ENCODE measurements around the gene SERPINB12.

DNA sequence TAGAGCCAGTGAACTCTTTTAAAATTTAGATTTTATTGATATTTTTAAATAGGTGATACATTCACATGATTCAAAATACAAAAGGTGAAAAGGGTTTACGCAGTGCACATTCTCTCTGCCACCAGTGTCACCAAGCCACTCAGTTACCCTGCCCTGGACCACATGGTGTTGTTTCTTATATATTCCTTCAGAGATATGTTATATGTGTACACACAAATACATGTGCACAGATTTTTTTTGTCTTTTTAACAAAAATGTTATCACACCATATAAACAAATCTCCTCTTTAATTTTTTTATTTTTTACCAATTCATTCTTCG, 75.7 kb downstream of the SERPINB12 start:
- no peak for TF ChIP-seq EZH2 (IDR thresholded peaks at IDR 0.05; ENCODE audit: insufficient read depth, low read length)
- TF ChIP-seq, protein P1, sequence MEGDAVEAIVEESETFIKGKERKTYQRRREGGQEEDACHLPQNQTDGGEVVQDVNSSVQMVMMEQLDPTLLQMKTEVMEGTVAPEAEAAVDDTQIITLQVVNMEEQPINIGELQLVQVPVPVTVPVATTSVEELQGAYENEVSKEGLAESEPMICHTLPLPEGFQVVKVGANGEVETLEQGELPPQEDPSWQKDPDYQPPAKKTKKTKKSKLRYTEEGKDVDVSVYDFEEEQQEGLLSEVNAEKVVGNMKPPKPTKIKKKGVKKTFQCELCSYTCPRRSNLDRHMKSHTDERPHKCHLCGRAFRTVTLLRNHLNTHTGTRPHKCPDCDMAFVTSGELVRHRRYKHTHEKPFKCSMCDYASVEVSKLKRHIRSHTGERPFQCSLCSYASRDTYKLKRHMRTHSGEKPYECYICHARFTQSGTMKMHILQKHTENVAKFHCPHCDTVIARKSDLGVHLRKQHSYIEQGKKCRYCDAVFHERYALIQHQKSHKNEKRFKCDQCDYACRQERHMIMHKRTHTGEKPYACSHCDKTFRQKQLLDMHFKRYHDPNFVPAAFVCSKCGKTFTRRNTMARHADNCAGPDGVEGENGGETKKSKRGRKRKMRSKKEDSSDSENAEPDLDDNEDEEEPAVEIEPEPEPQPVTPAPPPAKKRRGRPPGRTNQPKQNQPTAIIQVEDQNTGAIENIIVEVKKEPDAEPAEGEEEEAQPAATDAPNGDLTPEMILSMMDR (IDR thresholded peaks at IDR 0.05; ENCODE audit: insufficient read depth, low read depth, low read length), result no peak

Measured in astrocyte (in vitro differentiated cells and primary cell).